ENCODE results near the gene LRRC7.

Gene LRRC7

DNA sequence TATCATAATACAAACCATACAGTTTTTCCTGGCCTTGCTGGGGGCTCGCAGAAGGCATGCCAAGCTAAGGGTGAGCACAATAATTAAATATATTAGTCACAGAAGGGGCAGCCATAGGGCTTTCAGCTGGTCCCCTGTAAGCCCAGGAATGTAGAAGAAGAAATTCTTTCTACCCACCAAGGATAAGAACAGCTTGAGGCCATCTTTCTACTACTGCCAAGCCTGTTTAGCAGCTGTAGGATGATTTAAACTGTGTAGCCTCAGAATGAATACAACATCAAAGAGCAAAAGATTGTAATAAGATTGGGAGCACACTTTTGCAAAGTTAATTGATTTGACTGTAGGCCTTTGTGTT lies 171.5 kb downstream of the LRRC7 start:
- no peak for DNase-seq
- in situ Hi-C loops (cut with HindIII; ENCODE audit: low pct_ligation_motif_present, low pct_unique_long_range_greater_than_20kb, low sequenced_read_pairs), result no loop called here

DNA sequence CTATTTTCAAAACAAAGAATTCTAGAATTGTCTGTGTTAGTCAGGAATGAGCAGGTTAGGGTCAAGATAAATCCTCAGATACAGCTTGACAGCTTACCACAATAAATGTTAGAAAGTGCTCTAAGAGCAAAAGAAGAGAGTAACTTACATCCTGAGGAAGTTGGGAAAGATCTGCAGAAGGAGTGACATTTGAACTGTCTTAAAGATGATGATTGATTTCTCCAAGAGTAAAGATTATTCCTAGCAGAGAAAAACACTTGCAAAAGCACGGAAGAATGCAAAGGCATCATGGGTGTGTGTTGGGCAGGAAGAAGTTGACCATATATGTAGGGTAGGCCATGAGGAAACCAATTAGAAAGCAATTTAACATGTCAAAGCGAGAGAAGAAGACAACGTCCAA lies 175.4 kb downstream of the LRRC7 start:
- in situ Hi-C loops (cut with HindIII; ENCODE audit: low pct_ligation_motif_present, low pct_unique_long_range_greater_than_20kb, low sequenced_read_pairs), result no loop called here
- no peak for DNase-seq

DNA sequence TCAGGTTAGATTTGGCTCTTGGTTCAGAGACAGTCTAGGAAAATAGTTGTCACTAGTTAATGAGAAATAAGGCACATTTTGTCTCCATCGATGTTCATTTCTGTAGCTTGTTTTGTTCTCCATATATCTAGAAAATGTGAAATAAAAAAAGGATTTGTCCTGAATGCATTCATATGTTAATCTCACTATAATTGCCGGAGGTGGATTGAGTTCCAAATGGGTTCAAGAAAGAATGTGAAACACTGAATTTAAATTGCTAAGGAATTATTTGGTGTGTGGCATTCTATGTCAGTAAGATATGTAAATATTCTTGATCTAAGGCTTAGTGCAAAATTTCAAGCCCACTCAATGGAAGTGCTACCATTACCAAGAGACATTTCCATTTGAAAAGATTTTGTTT lies 176.7 kb downstream of the LRRC7 start:
- in situ Hi-C loops (cut with HindIII; ENCODE audit: low pct_ligation_motif_present, low pct_unique_long_range_greater_than_20kb, low sequenced_read_pairs), result no loop called here
- DNase-seq, result no peak

DNA sequence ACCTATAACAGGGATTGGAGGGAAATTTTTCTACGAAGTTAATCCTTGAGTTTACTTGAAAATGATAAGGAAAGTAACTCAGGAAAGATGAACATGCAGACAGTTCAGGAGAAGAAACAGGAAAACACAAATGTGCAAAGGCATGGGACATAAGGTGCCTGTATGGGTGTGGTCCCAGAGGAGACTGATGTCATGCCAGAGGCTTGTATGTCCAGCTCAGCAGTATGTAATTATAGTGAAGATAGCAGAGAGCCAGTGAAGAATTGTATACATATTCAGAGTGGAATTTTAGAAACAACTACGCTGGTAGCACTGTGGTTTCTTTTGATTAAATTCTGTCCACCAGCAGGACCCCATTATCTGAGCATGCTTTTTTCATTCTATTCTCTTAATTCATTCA lies 179.5 kb downstream of the LRRC7 start:
- in situ Hi-C loops (cut with HindIII; ENCODE audit: low pct_ligation_motif_present, low pct_unique_long_range_greater_than_20kb, low sequenced_read_pairs), result no loop called here
- no peak for DNase-seq

DNA sequence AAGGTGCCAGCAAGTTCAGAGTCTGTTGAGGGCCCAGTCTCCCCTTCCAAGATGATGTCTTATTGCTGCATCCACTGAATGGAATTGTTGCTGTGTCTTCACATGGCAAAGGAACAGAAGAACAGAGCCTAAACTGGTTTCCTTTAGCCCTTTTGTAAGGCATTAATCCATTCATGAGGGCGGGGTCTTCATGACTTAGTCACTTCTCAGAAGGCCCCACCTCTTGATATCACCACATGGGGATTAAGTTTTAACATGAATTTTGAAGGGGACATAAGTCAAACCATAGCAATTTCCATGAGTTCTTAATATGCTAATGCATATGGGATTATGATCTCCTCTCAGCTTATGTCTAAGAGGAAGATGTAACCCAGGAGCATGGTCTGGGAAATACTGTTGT lies 182.9 kb downstream of the LRRC7 start:
- DNase-seq, result no peak
- in situ Hi-C loops (cut with HindIII; ENCODE audit: low pct_ligation_motif_present, low pct_unique_long_range_greater_than_20kb, low sequenced_read_pairs), result no loop called here

DNA sequence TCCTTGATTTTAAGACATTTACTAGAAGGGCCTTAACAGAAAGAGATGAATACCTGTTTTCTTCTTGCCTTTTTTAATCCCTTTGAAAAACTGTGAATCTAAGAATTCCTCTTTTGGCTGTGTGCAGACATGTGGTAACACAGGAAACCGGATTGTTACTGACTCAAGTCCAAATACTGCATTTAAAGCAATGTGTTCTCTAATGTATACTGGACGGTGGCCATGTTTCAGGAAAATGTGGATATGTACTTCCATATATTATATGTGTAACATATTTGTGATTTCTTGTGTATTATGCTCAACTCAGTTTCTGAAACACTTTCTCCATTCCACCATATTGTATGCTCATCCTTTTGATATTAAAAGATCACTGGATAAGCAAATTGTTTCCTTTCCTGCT lies 185.1 kb downstream of the LRRC7 start:
- in situ Hi-C loops (cut with HindIII; ENCODE audit: low pct_ligation_motif_present, low pct_unique_long_range_greater_than_20kb, low sequenced_read_pairs), result no loop called here
- no peak for DNase-seq

DNA sequence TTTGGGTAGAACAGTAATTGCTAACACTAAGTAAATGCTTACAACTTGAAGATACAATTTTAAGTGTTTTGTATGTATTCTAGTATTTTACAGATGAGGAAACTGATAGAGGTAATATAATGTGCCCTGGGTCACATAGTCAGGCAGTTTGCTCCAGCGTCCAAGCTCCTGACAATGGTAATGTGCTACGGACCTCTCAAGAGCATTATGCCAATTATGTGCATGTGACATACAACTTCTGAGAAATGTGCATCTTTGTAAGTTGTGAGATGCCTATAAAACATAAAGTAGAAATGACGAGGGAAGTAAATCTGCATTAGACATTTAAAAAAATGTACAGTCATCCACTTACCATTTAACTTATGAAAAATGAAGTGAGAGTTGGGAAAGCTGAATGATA lies 186.8 kb downstream of the LRRC7 start:
- no peak for DNase-seq
- in situ Hi-C loops (cut with HindIII; ENCODE audit: low pct_ligation_motif_present, low pct_unique_long_range_greater_than_20kb, low sequenced_read_pairs), result no loop called here

DNA sequence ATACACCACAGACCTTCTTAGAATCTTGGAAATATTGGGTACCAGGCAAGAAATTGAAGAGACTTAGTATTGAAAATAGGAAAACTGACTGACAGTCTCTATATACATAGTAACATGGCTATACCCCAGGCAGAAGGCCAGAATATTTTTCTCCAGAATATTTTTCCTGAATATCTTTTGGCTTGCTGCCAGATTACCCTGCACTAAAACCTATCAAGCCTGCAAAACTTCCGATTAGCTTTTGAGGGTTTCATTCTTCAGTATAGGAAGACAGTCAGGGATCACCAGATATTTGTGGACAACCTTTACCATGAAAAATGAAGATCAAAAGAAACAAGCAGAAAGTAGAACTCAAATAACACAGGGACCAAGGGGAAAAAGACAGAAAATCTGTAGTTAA lies 187.9 kb downstream of the LRRC7 start:
- DNase-seq, result no peak
- in situ Hi-C loops (cut with HindIII; ENCODE audit: low pct_ligation_motif_present, low pct_unique_long_range_greater_than_20kb, low sequenced_read_pairs), result no loop called here

DNA sequence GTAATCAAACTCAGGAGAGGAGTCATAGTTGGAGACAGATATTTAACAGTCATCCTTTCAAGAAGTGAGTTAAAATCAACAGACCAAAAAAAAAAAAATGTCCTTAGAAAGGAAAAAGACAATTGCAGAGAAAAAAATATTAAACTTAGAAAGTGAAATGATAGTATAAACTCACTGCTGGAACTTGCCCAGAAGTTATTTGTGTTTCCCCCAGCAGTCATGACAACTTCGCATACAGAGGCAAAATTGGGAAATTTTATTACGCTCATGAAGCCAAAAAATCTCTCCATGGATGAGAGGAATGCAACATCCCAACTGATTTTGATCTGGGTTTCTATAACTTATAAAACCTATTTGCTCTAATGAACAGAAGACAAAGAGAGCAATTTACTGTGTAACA lies 198.2 kb downstream of the LRRC7 start:
- in situ Hi-C loops (cut with HindIII; ENCODE audit: low pct_ligation_motif_present, low pct_unique_long_range_greater_than_20kb, low sequenced_read_pairs), result no loop called here
- no peak for DNase-seq

DNA sequence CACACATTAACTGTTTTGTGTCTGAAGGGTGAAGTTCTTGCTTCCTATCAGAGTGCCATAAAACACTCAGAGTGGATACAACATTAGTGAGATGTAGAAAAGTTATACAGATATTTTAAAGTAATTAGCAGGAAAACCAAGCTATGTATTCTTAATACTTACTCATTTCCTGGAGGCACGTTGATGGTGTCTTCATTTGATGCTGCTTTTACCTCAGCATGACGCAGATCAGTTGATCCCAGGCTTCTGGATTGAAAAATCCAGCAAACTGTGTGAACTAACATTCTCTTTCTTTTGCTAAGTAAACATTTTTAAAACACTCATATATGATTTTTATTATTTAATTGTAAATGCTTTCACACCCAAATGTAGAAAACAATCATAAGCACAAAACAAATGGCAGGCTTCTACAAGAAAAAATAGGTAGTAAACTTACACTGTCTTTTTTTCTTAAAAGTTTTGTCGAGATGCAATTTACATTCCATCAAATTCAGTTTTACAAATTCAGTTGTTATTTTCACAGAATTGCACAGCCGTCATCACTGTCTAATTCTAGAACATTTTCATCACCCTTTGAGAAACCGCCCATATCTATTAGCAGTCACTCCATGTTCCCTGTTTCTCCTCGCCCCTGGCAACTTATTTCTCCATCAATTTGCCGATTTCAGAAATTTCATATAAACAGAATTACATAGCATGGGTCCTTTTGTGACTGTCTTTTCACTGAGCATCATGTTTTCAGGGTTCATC lies 198.9 kb downstream of the LRRC7 start:
- in situ Hi-C loops (cut with HindIII; ENCODE audit: low pct_ligation_motif_present, low pct_unique_long_range_greater_than_20kb, low sequenced_read_pairs), result no loop called here
- no peak for DNase-seq

DNA sequence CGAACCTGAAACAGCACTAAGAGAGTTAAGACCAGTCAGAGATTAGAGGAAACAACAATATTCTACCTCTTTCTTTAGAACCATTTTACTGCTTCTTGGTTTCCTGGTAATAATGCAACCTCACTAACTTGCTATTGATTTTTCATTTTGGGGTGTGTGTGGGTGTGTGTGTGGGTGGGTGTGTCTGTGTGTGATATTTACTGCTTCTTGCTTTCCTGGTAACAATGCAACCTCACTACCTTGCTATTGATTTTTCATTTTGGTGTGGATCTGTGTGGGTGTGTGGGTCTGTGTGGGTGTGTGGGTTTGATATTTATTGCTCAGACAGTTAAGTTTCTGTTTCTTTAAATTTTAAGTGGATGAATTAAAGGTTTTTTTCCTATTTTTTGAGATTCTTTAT lies 208.8 kb downstream of the LRRC7 start:
- DNase-seq, result no peak
- in situ Hi-C loops (cut with HindIII; ENCODE audit: low pct_ligation_motif_present, low pct_unique_long_range_greater_than_20kb, low sequenced_read_pairs), result no loop called here

DNA sequence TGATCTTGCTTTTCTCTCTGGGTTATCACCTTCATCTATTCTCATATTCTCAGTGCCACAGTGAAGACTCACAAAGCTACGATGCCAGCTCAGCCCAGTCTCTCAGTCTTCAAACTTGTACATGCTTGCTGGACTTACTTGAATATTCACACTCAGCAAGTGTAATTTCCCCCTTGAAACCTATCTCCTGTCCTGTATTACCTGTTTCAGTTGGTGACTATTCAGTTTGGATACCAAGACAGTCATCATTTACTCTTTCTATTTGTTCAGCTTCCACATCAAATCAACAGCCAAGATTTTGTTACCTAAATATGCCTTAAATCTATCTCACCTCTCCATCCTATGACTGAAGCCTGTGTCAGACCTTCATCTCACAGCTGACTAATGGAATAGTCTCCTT lies 209.7 kb downstream of the LRRC7 start:
- no peak for DNase-seq
- in situ Hi-C loops (cut with HindIII; ENCODE audit: low pct_ligation_motif_present, low pct_unique_long_range_greater_than_20kb, low sequenced_read_pairs), result no loop called here

DNA sequence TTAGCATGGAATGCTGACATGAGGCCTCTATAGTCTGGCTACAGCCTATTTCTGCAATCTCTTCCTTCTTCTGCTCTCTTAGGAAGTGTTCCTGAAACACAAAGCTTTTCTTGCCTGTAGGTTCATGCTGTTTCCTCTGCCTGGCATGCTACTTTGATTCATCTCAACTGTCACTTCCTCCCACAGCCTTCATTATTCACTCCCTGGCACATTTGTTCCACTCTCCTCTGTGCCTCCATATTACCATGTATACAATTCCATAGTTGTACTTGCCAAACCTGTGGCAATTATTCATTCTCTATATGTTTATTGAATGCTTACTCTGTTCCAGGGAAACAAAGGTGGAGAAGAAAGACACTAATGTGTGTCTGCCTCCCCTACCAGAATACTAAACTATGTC lies 210.2 kb downstream of the LRRC7 start:
- no peak for DNase-seq
- in situ Hi-C loops (cut with HindIII; ENCODE audit: low pct_ligation_motif_present, low pct_unique_long_range_greater_than_20kb, low sequenced_read_pairs), result no loop called here

DNA sequence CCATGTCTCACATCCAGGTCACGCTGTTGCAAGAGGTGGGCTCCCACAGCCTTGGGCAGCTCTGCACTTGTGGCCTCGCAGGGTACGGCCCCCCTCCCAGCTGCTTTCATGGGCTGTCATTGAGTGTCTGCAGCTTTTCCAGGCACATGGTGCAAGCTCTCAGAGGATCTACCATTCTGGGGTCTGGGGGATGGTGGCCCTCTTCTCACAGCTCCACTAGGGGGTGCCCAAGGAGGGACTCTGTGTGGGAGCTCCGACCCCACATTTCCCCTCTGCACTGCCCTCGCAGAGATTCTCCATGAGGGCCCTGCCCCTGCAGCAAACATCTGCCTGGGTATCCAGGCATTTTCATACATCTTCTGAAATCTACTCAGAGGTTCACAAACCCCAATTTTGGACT lies 219.4 kb downstream of the LRRC7 start:
- in situ Hi-C loops (cut with HindIII; ENCODE audit: low pct_ligation_motif_present, low pct_unique_long_range_greater_than_20kb, low sequenced_read_pairs), result no loop called here

DNA sequence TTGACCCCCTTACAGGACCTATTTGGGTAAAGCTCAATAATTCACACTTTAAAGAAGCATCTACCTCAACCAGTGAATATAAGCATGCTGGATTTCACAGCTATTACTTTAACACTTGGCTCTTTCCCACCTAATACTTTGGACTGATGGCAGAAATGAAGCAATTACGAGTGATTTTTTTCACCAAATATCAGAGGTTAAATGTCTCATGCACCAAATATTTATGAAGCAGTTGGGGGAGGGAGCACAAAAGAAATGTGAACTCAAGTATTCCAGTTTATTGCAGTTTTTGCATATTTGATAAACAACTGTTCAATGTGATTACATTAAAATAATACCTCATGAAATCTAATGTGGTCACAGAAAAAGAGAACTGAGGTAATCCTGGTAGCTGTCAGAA lies 223.6 kb downstream of the LRRC7 start:
- in situ Hi-C loops (cut with HindIII; ENCODE audit: low pct_ligation_motif_present, low pct_unique_long_range_greater_than_20kb, low sequenced_read_pairs), result no loop called here
- DNase-seq, result no peak

More for the DNA sequence above, 219.4 kb downstream of the LRRC7 start:
- no peak for DNase-seq

DNA sequence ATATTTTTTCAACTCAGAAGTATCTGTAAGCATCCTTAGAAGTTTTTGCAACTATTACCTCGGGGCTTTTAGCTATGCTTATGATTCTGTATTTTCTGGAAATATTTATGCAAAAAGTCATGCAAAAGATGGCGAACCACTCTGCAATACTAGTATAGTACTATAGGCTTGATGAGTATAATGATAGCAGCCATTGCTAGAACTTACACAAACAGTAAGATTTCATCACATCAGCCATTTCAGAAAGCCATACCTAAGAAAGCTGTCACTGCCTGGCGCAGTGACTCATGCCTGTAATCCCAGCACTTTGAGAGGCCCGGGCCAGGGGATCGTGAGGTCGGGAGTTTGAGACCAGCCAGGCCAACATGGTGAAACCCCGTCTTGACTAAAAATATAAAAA lies 227.1 kb downstream of the LRRC7 start:
- in situ Hi-C loops (cut with HindIII; ENCODE audit: low pct_ligation_motif_present, low pct_unique_long_range_greater_than_20kb, low sequenced_read_pairs), result no loop called here

DNA sequence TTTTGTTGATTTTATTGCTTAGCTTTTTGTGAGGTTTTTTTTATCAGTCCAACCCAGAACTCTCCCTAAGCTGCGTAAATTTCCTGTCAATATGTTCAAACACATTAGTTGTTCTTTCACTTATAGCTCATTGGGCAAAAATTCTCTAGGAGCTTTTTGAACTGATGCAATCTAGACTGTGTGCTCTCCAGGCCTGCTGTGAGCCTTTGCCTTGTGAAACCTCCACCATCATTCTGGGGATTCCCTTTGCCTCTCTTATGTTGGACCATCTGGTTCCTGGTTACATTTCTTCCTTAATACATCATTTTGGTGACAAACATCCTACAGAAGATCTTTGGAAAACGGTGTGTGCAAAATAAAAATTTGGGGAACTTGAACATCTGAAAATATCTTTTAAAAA lies 247.2 kb downstream of the LRRC7 start:
- in situ Hi-C loops (cut with HindIII; ENCODE audit: low pct_ligation_motif_present, low pct_unique_long_range_greater_than_20kb, low sequenced_read_pairs), result no loop called here
- no peak for DNase-seq

More for the DNA sequence above, 227.1 kb downstream of the LRRC7 start:
- DNase-seq, result no peak

DNA sequence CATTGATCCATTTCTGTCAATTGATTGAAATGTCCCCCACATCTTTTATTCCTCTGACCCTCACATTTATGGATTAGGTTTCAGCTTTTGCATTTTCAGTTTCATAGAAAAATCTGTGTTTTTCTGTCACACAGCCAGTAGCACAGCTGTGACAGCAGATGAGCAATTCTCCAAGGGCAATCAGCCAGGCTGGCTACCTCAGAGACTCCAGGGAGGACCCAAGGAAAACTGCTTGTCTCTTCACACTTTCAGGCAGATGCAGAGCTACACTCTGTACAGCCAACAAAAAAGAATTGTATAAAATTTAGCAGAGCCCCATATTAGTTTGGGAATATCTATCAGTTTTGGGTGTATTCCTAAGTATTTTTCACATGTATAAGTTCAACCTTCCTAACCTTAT lies 257.2 kb downstream of the LRRC7 start:
- in situ Hi-C loops (cut with HindIII; ENCODE audit: low pct_ligation_motif_present, low pct_unique_long_range_greater_than_20kb, low sequenced_read_pairs), result no loop called here
- no peak for DNase-seq

DNA sequence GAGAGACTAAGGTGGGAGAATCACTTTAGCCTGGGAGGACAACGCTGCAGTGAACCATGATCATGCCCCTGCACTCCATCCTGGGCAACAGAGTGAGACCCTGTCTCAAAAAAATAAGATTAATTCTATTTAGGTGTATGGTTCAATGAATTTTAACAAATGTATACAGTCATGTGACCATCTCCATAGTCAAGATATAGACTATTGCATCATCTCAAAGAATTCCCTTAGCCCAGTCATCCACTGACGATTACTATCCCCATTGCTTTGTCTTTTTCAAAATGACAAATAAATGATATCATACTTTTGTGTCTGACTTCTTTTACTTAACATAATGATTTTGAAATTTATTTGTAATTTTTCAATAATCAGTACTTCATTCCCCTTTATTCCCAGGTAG lies 260.0 kb downstream of the LRRC7 start:
- no peak for DNase-seq
- in situ Hi-C loops (cut with HindIII; ENCODE audit: low pct_ligation_motif_present, low pct_unique_long_range_greater_than_20kb, low sequenced_read_pairs), result no loop called here

DNA sequence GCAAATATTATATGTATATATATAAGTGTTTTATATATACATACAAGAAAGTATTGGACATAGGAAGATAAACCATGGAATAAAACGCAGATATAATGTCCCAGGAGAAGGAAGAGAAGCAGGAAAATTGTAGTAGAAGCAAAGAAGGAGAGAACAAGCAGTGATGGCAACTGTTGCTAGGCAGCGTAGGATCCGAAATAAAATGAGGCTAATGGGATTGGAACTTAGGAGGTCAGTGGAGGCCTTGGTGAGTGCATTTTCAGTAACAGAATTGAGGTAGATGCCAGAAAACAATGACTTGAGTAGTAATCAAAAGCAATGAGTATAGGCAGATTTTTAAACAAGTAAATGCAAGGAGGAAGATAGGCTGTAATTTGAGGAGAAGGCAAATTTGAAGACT lies 265.8 kb downstream of the LRRC7 start:
- in situ Hi-C loops (cut with HindIII; ENCODE audit: low pct_ligation_motif_present, low pct_unique_long_range_greater_than_20kb, low sequenced_read_pairs), result no loop called here

DNA sequence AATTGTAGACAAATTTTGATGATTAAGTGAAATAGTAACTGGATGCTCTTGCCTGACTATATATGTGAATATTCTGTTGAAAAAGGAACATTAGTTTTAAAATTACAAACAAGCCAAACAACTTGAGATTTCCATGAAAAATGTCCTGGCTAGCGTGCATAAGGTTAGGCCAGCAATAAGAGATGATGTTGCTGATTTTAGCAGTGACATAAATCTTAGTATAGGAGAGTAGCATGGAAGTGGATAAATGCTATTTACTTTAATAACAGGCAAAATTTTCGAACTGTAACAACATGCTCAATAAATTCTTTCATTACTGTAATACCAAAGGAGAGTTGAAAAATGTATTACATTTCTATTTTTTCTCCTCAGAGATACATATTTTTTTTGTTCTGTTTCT lies 266.6 kb downstream of the LRRC7 start:
- in situ Hi-C loops (cut with HindIII; ENCODE audit: low pct_ligation_motif_present, low pct_unique_long_range_greater_than_20kb, low sequenced_read_pairs), result no loop called here
- no peak for DNase-seq

More for the DNA sequence above, 265.8 kb downstream of the LRRC7 start:
- DNase-seq, result no peak
